EL (cell line): ENCODE results near the gene SPAG4.

Experiments used
- DNase-seq: peaks from one replicate; pipeline ENCODE4 v3.0.0-alpha.2; 2016

The SPAG4 gene

GRCh38 chr20:35625584-35626385 lies 10.2 kb downstream of the SPAG4 start:
- DNase-seq: no peak

GRCh38 chr20:35626386-35627001 lies 10.9 kb downstream of the SPAG4 start:
- no peak for DNase-seq

- no peak for DNase-seq
Observed at GRCh38 chr20:35627121-35627520, 11.5 kb downstream of the SPAG4 start.

GRCh38 chr20:35629427-35630145 lies 14.0 kb downstream of the SPAG4 start:
- no peak for DNase-seq

- DNase-seq: no peak
Observed at GRCh38 chr20:35630636-35631035, 15.0 kb downstream of the SPAG4 start.

- no peak for DNase-seq
Observed at GRCh38 chr20:35632539-35633115, 17.0 kb downstream of the SPAG4 start.

GRCh38 chr20:35635652-35636051 lies 20.0 kb downstream of the SPAG4 start:
- no peak for DNase-seq

- no peak for DNase-seq
Observed at GRCh38 chr20:35636095-35636494, 20.5 kb downstream of the SPAG4 start.

GRCh38 chr20:35637276-35637675 lies 21.6 kb downstream of the SPAG4 start:
- no peak for DNase-seq

- no peak for DNase-seq
Observed at GRCh38 chr20:35638751-35639150, 23.1 kb downstream of the SPAG4 start.

- DNase-seq: no peak
Observed at GRCh38 chr20:35640724-35641123, 25.1 kb downstream of the SPAG4 start.

- DNase-seq: no peak
Observed at GRCh38 chr20:35641743-35642142, 26.1 kb downstream of the SPAG4 start.

GRCh38 chr20:35643045-35643444 lies 27.4 kb downstream of the SPAG4 start:
- no peak for DNase-seq

- no peak for DNase-seq
Observed at GRCh38 chr20:35644806-35645205, 29.2 kb downstream of the SPAG4 start.

- DNase-seq: no peak
Observed at GRCh38 chr20:35648836-35649235, 33.2 kb downstream of the SPAG4 start.

- no peak for DNase-seq
Observed at GRCh38 chr20:35650632-35651031, 35.0 kb downstream of the SPAG4 start.

GRCh38 chr20:35651958-35652357 lies 36.3 kb downstream of the SPAG4 start:
- no peak for DNase-seq

GRCh38 chr20:35652641-35653429 lies 37.2 kb downstream of the SPAG4 start:
- no peak for DNase-seq

- DNase-seq: no peak
Observed at GRCh38 chr20:35653430-35653734, 37.8 kb downstream of the SPAG4 start.

GRCh38 chr20:35653893-35654292 lies 38.3 kb downstream of the SPAG4 start:
- DNase-seq: no peak

- no peak for DNase-seq
Observed at GRCh38 chr20:35654415-35654814, 38.8 kb downstream of the SPAG4 start.

GRCh38 chr20:35657271-35657670 lies 41.6 kb downstream of the SPAG4 start:
- DNase-seq: no peak
